Measurements from ENCODE around the gene PAIP2.

DNA sequence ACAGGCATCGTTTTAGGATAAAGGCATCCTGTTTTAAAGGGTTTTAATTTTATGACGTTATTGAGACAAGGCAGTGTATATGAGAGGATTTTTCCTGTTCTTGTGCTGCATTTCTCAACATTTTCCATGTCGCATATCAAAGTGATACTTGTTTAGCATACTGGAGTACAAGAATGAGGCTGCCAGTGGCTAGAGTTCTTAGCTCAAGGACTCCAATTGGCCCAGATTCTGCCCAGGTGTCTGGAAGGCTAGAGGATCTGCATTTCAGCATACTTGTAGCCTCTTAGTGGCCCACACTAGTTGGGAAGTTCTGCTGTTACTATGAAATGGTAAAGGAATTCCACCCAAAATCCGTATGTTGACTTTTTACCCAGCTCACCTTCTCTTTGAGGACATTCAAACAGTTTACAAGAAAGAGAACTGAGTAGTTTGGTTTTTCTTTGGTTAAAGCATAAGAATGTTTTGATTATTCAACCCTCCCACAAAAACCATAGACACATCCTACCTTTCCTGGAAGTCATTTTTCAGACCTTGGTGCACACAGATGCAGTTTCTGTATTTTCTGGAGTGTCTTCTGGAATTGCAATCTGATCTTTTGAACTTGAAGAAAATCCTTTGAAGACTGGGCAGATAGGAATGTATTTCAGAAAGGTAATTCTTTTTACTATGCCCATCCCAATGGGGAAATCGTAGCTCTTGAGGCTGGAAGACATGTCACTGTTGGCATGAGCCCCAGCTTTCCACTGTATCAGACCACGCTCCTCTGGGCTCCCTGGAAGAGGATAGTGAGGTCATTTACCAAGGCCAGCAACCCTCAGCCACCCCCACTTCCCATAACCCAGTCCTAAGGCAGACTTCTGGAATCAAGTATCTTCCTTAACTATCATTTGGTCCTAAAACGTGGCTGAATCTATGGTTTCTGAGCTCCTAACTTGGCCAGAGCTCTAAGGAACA lies 30.1 kb downstream of the PAIP2 start:
- TF ChIP-seq REST (IDR thresholded peaks at IDR 0.05; ENCODE audit: insufficient read depth in 1 of 2, low read depth in 2 of 2, low read length in 2 of 2) (no peak), TAF1 (IDR thresholded peaks at IDR 0.05; ENCODE audit: borderline replicate concordance, insufficient read depth, low read length) (no peak), POLR2AphosphoS5 (IDR thresholded peaks at IDR 0.05; ENCODE audit: low read depth, low read length) (no peak), SIN3A (IDR thresholded peaks at IDR 0.05; ENCODE audit: borderline replicate concordance, insufficient read depth, low read length) (no peak)
